SK-N-SH (cell line): ENCODE data around the gene EIF4H. TPM values are rescaled to one million over a fixed set of nuclear protein-coding genes. Genes with fewer than 3 reads are reported as not detected.

Source experiments
- CTCF ChIA-PET: fragments of 300-600, 350-600 bp; formaldehyde crosslinking; extraction: SDS; loops from one replicate; lab custom pipeline; 2021; lab: Yijun Ruan, JAX
- POLR2A ChIA-PET: fragments of 350-600 bp; sonication (Branson Sonifier 250); formaldehyde crosslinking; extraction: SDS; loops from one replicate; lab custom pipeline; 2020; ENCODE audit warnings: antibody characterized with exemption, inconsistent platforms; lab: Yijun Ruan, JAX
- DNase-seq: peaks from one replicate; pipeline ENCODE4 v3.0.0; 2012
- H2AFZ ChIP-seq: fragments of 200-600 bp; sonication (generic); 2 replicates; pipeline ENCODE4 v1.8.1; 2016; ENCODE audit warnings: antibody characterized with exemption, mild to moderate bottlenecking, low read depth
- H3F3A ChIP-seq: fragments of 200-600 bp; sonication (generic); replicated peaks from 2 replicates; pipeline ENCODE3; 2016; ENCODE audit warnings: antibody characterized with exemption, mild to moderate bottlenecking; ENCODE audit not compliant: insufficient read depth
- H3K27ac ChIP-seq, 2 experiments: fragments of 200-500 bp in 1 of 2; fragments of 200-600 bp in 1 of 2; sonication (Bioruptor generic) in 1 of 2; sonication (generic), shearing (Covaris generic) in 1 of 2; 2 replicates each; pipeline versions ENCODE4 v1.5.1 to v1.6.1; 2014 to 2016; ENCODE audit warnings: low read depth in 2 of 2, inconsistent platforms in 1 of 2, low read length in 1 of 2, mild to moderate bottlenecking in 1 of 2, mixed read lengths in 1 of 2
- H3K27me3 ChIP-seq: fragments of 200-600 bp; sonication (generic), shearing (Covaris generic); 2 replicates; pipeline ENCODE4 v1.6.1; 2016; ENCODE audit warnings: mixed run types; ENCODE audit not compliant: insufficient read depth
- H3K36me3 ChIP-seq, 2 experiments: fragments of 200-500 bp in 1 of 2; fragments of 200-600 bp in 1 of 2; sonication (Bioruptor generic) in 1 of 2; sonication (generic) in 1 of 2; replicated peaks in 1 of 2; 2 replicates each; pipeline versions ENCODE3 to v1.5.1; 2014 to 2016; ENCODE audit warnings: low read length in 1 of 2, mild to moderate bottlenecking in 1 of 2; ENCODE audit not compliant: insufficient read depth in 2 of 2, control insufficient read depth in 1 of 2
- H3K4me1 ChIP-seq, 2 experiments: fragments of 200-500 bp in 1 of 2; fragments of 200-600 bp in 1 of 2; sonication (Bioruptor generic) in 1 of 2; sonication (generic), shearing (Covaris generic) in 1 of 2; 2 replicates each; pipeline versions ENCODE4 v1.5.1 to v1.6.1; 2014 to 2016; ENCODE audit warnings: low read depth in 1 of 2, low read length in 1 of 2, mixed run types in 1 of 2; ENCODE audit not compliant: insufficient read depth in 2 of 2, control insufficient read depth in 1 of 2
- H3K4me2 ChIP-seq: fragments of 200-600 bp; sonication (generic), shearing (Covaris generic); 2 replicates; pipeline ENCODE4 v1.6.1; 2017; ENCODE audit warnings: mixed run types
- H3K4me3 ChIP-seq, 2 experiments: fragments of 200-500 bp in 1 of 2; fragments of 200-600 bp in 1 of 2; sonication (Bioruptor generic) in 1 of 2; sonication (generic), shearing (Covaris generic) in 1 of 2; 2 replicates each; pipeline versions ENCODE4 v1.5.1 to v1.8.1; 2014 to 2016; ENCODE audit warnings: low read depth in 2 of 2, inconsistent platforms in 1 of 2, low read length in 1 of 2, mild to moderate bottlenecking in 1 of 2, mixed read lengths in 1 of 2, moderate library complexity in 1 of 2
- H3K79me2 ChIP-seq: fragments of 200-600 bp; sonication (generic); 2 replicates; pipeline ENCODE4 v1.8.1; 2017; ENCODE audit warnings: mild to moderate bottlenecking; ENCODE audit not compliant: insufficient read depth
- H3K9ac ChIP-seq: fragments of 200-600 bp; sonication (generic); 2 replicates; pipeline ENCODE4 v1.6.1; 2017; ENCODE audit warnings: mixed run types
- H3K9me2 ChIP-seq: fragments of 200-600 bp; sonication (generic); 2 replicates; pipeline ENCODE4 v1.6.1; 2017; ENCODE audit warnings: mixed run types
- H3K9me3 ChIP-seq: fragments of 200-600 bp; sonication (generic); 2 replicates; pipeline ENCODE4 v1.6.1; 2017; ENCODE audit warnings: mixed run types, mild to moderate bottlenecking, moderate library complexity
- H4K20me1 ChIP-seq: fragments of 200-600 bp; sonication (generic); 2 replicates; pipeline ENCODE4 v1.6.1; 2017; ENCODE audit warnings: mild to moderate bottlenecking, mixed run types; ENCODE audit not compliant: insufficient read depth
- CHD2 ChIP-seq: fragments of 150-350 bp; IDR thresholded peaks from 2 replicates; pipeline ENCODE4 v1.6.1; 2018; ENCODE audit warnings: low read length; ENCODE audit not compliant: partially characterized antibody
- ELF1 ChIP-seq: IDR thresholded peaks from 2 replicates; pipeline ENCODE4 v1.4.0; 2012
- EP300 ChIP-seq, 2 experiments: IDR thresholded peaks; 2 replicates each; pipeline versions ENCODE4 v1.4.0 to v1.6.1; 2012; ENCODE audit warnings: borderline replicate concordance in 1 of 2, low read depth in 1 of 2, low read length in 1 of 2
- FOXM1 ChIP-seq: IDR thresholded peaks from 2 replicates; pipeline ENCODE4 v1.4.0; 2012; ENCODE audit warnings: low read depth, mild to moderate bottlenecking
- GATA2 ChIP-seq: sonication (generic); formaldehyde crosslinking; IDR thresholded peaks from 2 replicates; pipeline ENCODE4 v1.5.0; 2020; ENCODE audit warnings: mild to moderate bottlenecking, missing genetic modification reagents
- MXI1 ChIP-seq: IDR thresholded peaks from 2 replicates; pipeline ENCODE4 v1.6.1; 2012; ENCODE audit warnings: mild to moderate bottlenecking, low read depth, low read length, improper control_type of control experiment
- NRF1 ChIP-seq: IDR thresholded peaks from 2 replicates; pipeline ENCODE4 v1.6.1; 2012; ENCODE audit warnings: low read depth, mild to moderate bottlenecking, low read length
- RAD21 ChIP-seq: IDR thresholded peaks from 2 replicates; pipeline ENCODE4 v1.6.1; 2012; ENCODE audit warnings: mild to moderate bottlenecking, low read length
- REST ChIP-seq: IDR thresholded peaks from 2 replicates; pipeline ENCODE4 v1.6.1; 2012; ENCODE audit warnings: mild to moderate bottlenecking, low read depth, low read length, moderate library complexity
- RXRA ChIP-seq: IDR thresholded peaks from 2 replicates; pipeline ENCODE4 v1.4.0; 2012; ENCODE audit warnings: low read depth, mild to moderate bottlenecking, borderline replicate concordance
- SIN3A ChIP-seq: IDR thresholded peaks from 2 replicates; pipeline ENCODE4 v1.6.1; 2012; ENCODE audit warnings: low read depth, mild to moderate bottlenecking, low read length, moderate library complexity, borderline replicate concordance
- SMC3 ChIP-seq: IDR thresholded peaks from 2 replicates; pipeline ENCODE4 v1.6.1; 2012; ENCODE audit warnings: low read depth, low read length, improper control_type of control experiment
- TAF1 ChIP-seq: IDR thresholded peaks from 2 replicates; pipeline ENCODE4 v1.6.1; 2012; ENCODE audit warnings: low read depth, mild to moderate bottlenecking, low read length, moderate library complexity, borderline replicate concordance
- TCF12 ChIP-seq: IDR thresholded peaks from 2 replicates; pipeline ENCODE4 v1.4.0; 2012
- TEAD4 ChIP-seq: IDR thresholded peaks from 2 replicates; pipeline ENCODE4 v1.4.0; 2012; ENCODE audit warnings: mild to moderate bottlenecking, borderline replicate concordance; ENCODE audit not compliant: insufficient read depth
- USF1 ChIP-seq: IDR thresholded peaks from 2 replicates; pipeline ENCODE4 v1.4.0; 2012; ENCODE audit warnings: low read depth, borderline replicate concordance
- YY1 ChIP-seq: IDR thresholded peaks from 2 replicates; pipeline ENCODE4 v1.4.0; 2012; ENCODE audit warnings: low read depth, mild to moderate bottlenecking
- WGBS: methylation state at CpG from one replicate; pipeline ENCODE4 v1.1.6; 2017; ENCODE audit warnings: low lambda C conversion rate; 5-methylcytosine and 5-hydroxymethylcytosine counted together
- polyA plus RNA-seq, 3 experiments: library from polyadenylated mRNA; depleted of rRNA; stranded (reverse); fragments of >200 nt; gene quantifications; 2 replicates each; pipeline ENCODE4 v1.2.3, GENCODE V29; 2012
- TF ChIP-seq, protein P1 (sequence below): fragments of 150-350 bp; IDR thresholded peaks from 2 replicates; pipeline ENCODE4 v1.6.1; 2017; ENCODE audit warnings: antibody characterized with exemption, low read length, low read depth, borderline replicate concordance
- TF ChIP-seq, protein P2 (sequence below): IDR thresholded peaks from 2 replicates; pipeline ENCODE4 v1.4.0; 2012; ENCODE audit warnings: low read depth
- TF ChIP-seq, protein P3 (sequence below): fragments of 200-600 bp; sonication (generic); IDR thresholded peaks from 2 replicates; pipeline ENCODE4 v1.6.1; 2017; ENCODE audit warnings: antibody characterized with exemption, mild to moderate bottlenecking, moderate library complexity

Gene EIF4H
- polyA plus RNA-seq, 1 of the 3 experiments (the other 2 are of a cell fraction) = 468 TPM

- peak overlapping the region; percentile 12; the same call in 1 of the 2 replicates for H2AFZ ChIP-seq
- DNase-seq = peak; percentile 94
- peaks cover 31% of the 10 kb centered on the region for H3F3A ChIP-seq
- no peak overlapping the region for H3K4me3 ChIP-seq
- no peak overlapping the region for H3K9ac ChIP-seq
- ChIA-PET CTCF (interaction anchor here (0.6 to 17.9 kb wide), 111 partner anchors 8 to 611 kb away, joined by 3 to 537 read pairs (median 4); partner anchors contain the start of genes ABHD11, CLIP2, LIMK1 and RFC2), POLR2A (interaction anchor here (0.6 to 1.2 kb wide), 7 partner anchors 33 to 449 kb away, joined by 3 to 6 read pairs (median 4); partner anchors contain the start of gene EIF4H)
- WGBS = 24% methylated on average over 14 of the region's 23 CpGs
- no peaks in the 10 kb centered on the region for H3K9me3 ChIP-seq
- peaks cover 0 to 4% of the 10 kb centered on the region in 2 experiments; a peak in 3 of 4 replicates for H3K4me1 ChIP-seq
- no peaks in the 10 kb centered on the region for H3K9me2 ChIP-seq
- H3K27ac ChIP-seq = no peak overlapping the region
- H3K79me2 ChIP-seq = no peaks in the 10 kb centered on the region
- H3K27me3 ChIP-seq = no peaks in the 10 kb centered on the region
- peak overlapping the region; percentile 38; the same call in 1 of the 2 replicates for H3K4me2 ChIP-seq
- no peaks in the 10 kb centered on the region for H3K36me3 ChIP-seq
- TF ChIP-seq TAF1 = no peak
- TF ChIP-seq TEAD4 = no peak
- TF ChIP-seq EP300 (IDR thresholded peaks at IDR 0.05; ENCODE audit: borderline replicate concordance in 1 of 2, low read depth in 1 of 2, low read length in 1 of 2) = no peak
- peak; percentile 36; the same call in 1 of the 2 replicates for TF ChIP-seq MXI1
- no peak for TF ChIP-seq ELF1
- TF ChIP-seq, protein P1, sequence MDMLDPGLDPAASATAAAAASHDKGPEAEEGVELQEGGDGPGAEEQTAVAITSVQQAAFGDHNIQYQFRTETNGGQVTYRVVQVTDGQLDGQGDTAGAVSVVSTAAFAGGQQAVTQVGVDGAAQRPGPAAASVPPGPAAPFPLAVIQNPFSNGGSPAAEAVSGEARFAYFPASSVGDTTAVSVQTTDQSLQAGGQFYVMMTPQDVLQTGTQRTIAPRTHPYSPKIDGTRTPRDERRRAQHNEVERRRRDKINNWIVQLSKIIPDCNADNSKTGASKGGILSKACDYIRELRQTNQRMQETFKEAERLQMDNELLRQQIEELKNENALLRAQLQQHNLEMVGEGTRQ = no peak
- peak; percentile 91 for TF ChIP-seq RAD21
- TF ChIP-seq TCF12 = no peak
- no peak for TF ChIP-seq USF1
- TF ChIP-seq CHD2 = no peak
- TF ChIP-seq, protein P2, sequence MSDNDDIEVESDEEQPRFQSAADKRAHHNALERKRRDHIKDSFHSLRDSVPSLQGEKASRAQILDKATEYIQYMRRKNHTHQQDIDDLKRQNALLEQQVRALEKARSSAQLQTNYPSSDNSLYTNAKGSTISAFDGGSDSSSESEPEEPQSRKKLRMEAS = peak; percentile 74
- TF ChIP-seq, protein P3, sequence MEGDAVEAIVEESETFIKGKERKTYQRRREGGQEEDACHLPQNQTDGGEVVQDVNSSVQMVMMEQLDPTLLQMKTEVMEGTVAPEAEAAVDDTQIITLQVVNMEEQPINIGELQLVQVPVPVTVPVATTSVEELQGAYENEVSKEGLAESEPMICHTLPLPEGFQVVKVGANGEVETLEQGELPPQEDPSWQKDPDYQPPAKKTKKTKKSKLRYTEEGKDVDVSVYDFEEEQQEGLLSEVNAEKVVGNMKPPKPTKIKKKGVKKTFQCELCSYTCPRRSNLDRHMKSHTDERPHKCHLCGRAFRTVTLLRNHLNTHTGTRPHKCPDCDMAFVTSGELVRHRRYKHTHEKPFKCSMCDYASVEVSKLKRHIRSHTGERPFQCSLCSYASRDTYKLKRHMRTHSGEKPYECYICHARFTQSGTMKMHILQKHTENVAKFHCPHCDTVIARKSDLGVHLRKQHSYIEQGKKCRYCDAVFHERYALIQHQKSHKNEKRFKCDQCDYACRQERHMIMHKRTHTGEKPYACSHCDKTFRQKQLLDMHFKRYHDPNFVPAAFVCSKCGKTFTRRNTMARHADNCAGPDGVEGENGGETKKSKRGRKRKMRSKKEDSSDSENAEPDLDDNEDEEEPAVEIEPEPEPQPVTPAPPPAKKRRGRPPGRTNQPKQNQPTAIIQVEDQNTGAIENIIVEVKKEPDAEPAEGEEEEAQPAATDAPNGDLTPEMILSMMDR = peak; percentile 100
- no peak for TF ChIP-seq FOXM1
- no peak for TF ChIP-seq REST
- TF ChIP-seq SIN3A = peak; percentile 75; the same call in 1 of the 2 replicates
- no peak for TF ChIP-seq GATA2 (CRISPR knock-in tag)
- TF ChIP-seq SMC3 = peak; percentile 97
- TF ChIP-seq NRF1 = peak; percentile 4; the same call in 1 of the 2 replicates
- TF ChIP-seq RXRA = no peak
- no peak for TF ChIP-seq YY1
- H4K20me1 ChIP-seq = no peaks in the 10 kb centered on the region
These were observed 32.5 kb downstream of the EIF4H start for GRCh38 chr7:74206589-74207120.
